Upper lobe of left lung (tissue), 4 donors: Measurements from ENCODE around the gene FMC1.

Experiments used
- CTCF ChIP-seq, 6 experiments: fragments of 450-650 bp in 4 of 6; fragments of 200-600 bp in 2 of 6; sonication (generic) in 2 of 6; IDR thresholded peaks; one replicate each; pipeline ENCODE4 v1.5.1; 2016 to 2019; ENCODE audit warnings: antibody characterized with exemption in 6 of 6
- POLR2A ChIP-seq, 4 donors: fragments of 450-650 bp; IDR thresholded peaks; one replicate each; pipeline ENCODE4 v1.5.1; 2016 to 2017; ENCODE audit warnings: antibody characterized with exemption in 4 of 4, mild to moderate bottlenecking in 2 of 4

- TF ChIP-seq CTCF (IDR thresholded peaks at IDR 0.05), result no peak
- TF ChIP-seq POLR2A (IDR thresholded peaks at IDR 0.05), result no peak
These were observed 1.5 kb upstream of the FMC1 start for GRCh38 chr7:139339698-139340036.
